SU-DHL-6 (cell line): ENCODE measurements around the gene DUS3L.

Experiments used
- H2AFZ ChIP-seq: fragments of 200-600 bp; sonication (generic); 2 replicates; pipeline ENCODE4 v1.6.1; 2014; ENCODE audit warnings: low read depth, mild to moderate bottlenecking, moderate library complexity, mixed read lengths, antibody characterized with exemption, low read length; ENCODE audit not compliant: severe bottlenecking
- H3F3A ChIP-seq: fragments of 200-600 bp; shearing (Covaris generic); 2 replicates; pipeline ENCODE4 v1.6.0; 2016; ENCODE audit warnings: antibody characterized with exemption, mild to moderate bottlenecking; ENCODE audit not compliant: insufficient read depth
- H3K27ac ChIP-seq: fragments of 200-600 bp; sonication (generic); 2 replicates; pipeline ENCODE4 v1.5.1; 2016; ENCODE audit warnings: low read depth, mild to moderate bottlenecking, low read length, moderate library complexity, mixed read lengths
- H3K27me3 ChIP-seq: fragments of 200-600 bp; sonication (generic), shearing (Covaris generic); 2 replicates; pipeline ENCODE4 v1.6.0; 2014; ENCODE audit warnings: mild to moderate bottlenecking, low read length
- H3K36me3 ChIP-seq: fragments of 200-600 bp; sonication (generic); 2 replicates; pipeline ENCODE4 v1.6.1; 2014; ENCODE audit warnings: mild to moderate bottlenecking, low read length, mixed read lengths
- H3K4me2 ChIP-seq: fragments of 300-600, 200-600 bp; shearing (Covaris generic), sonication (generic); 2 replicates; pipeline ENCODE4 v1.6.0; 2014; ENCODE audit warnings: low read length, low read depth, mild to moderate bottlenecking; ENCODE audit not compliant: poor library complexity, severe bottlenecking
- H3K4me3 ChIP-seq: fragments of 200-600 bp; sonication (generic); 2 replicates; pipeline ENCODE4 v1.5.1; 2014; ENCODE audit warnings: antibody characterized with exemption, low read length, mild to moderate bottlenecking, mixed read lengths; ENCODE audit not compliant: insufficient read depth, poor library complexity, severe bottlenecking
- H3K79me2 ChIP-seq: fragments of 200-600 bp; sonication (generic); 2 replicates; pipeline ENCODE4 v1.6.1; 2014; ENCODE audit warnings: mild to moderate bottlenecking, low read length, moderate library complexity; ENCODE audit not compliant: insufficient read depth
- H3K9ac ChIP-seq: fragments of 200-600 bp; sonication (generic); 2 replicates; pipeline ENCODE4 v1.7.0; 2014; ENCODE audit warnings: mild to moderate bottlenecking, low read length
- H3K9me2 ChIP-seq: fragments of 200-600 bp; sonication (generic); replicated peaks from 2 replicates; pipeline ENCODE4 v1.6.1; 2014; ENCODE audit warnings: low read length; ENCODE audit not compliant: insufficient read depth
- H3K9me3 ChIP-seq: fragments of 200-600 bp; sonication (generic); 2 replicates; pipeline ENCODE4 v1.6.1; 2014; ENCODE audit warnings: low read length, mixed read lengths; ENCODE audit not compliant: insufficient read depth
- H4K20me1 ChIP-seq: fragments of 200-600 bp; sonication (generic); 2 replicates; pipeline ENCODE4 v1.6.1; 2014; ENCODE audit warnings: low read depth, mild to moderate bottlenecking, antibody characterized with exemption, low read length, moderate library complexity, mixed read lengths
- CTCF ChIP-seq: fragments of 200-600 bp; sonication (generic); IDR thresholded peaks from one replicate; pipeline ENCODE4 v1.5.1; 2017; ENCODE audit warnings: antibody characterized with exemption, mild to moderate bottlenecking, low read length, moderate library complexity; ENCODE audit not compliant: insufficient read depth, poor library complexity, severe bottlenecking
- EZH2phosphoT487 ChIP-seq: fragments of 200-600 bp; sonication (generic), shearing (Covaris generic); conservative IDR thresholded peaks from 2 replicates; pipeline ENCODE4 v1.6.1; 2018; ENCODE audit warnings: mild to moderate bottlenecking, antibody characterized with exemption, low read length, moderate library complexity, mixed read lengths

The DUS3L gene

GRCh38 chr19:5800361-5801270, 9.7 kb upstream of the DUS3L start:
- no peak overlapping the region for H3K9ac ChIP-seq
- no peaks in the 10 kb centered on the region for H3K9me2 ChIP-seq
- no peak overlapping the region for H2AFZ ChIP-seq
- H3K4me2 ChIP-seq: no peak overlapping the region
- H3K4me3 ChIP-seq: no peak overlapping the region
- H4K20me1 ChIP-seq: no peaks in the 10 kb centered on the region
- H3K27ac ChIP-seq: no peak overlapping the region
- no peaks in the 10 kb centered on the region for H3F3A ChIP-seq
- no peak for TF ChIP-seq CTCF
- TF ChIP-seq EZH2phosphoT487: no peak
- no peaks in the 10 kb centered on the region for H3K36me3 ChIP-seq
- no peaks in the 10 kb centered on the region for H3K79me2 ChIP-seq
- H3K9me3 ChIP-seq: no peaks in the 10 kb centered on the region
- H3K27me3 ChIP-seq: no peaks in the 10 kb centered on the region

GRCh38 chr19:5799247-5800241, 8.6 kb upstream of the DUS3L start:
- H3K79me2 ChIP-seq: no peaks in the 10 kb centered on the region
- no peaks in the 10 kb centered on the region for H4K20me1 ChIP-seq
- no peaks in the 10 kb centered on the region for H3K27me3 ChIP-seq
- no peak overlapping the region for H3K9ac ChIP-seq
- H3K9me3 ChIP-seq: no peaks in the 10 kb centered on the region
- no peaks in the 10 kb centered on the region for H3F3A ChIP-seq
- no peak overlapping the region for H3K4me3 ChIP-seq
- TF ChIP-seq EZH2phosphoT487 (no peak), CTCF (no peak)
- H2AFZ ChIP-seq: no peak overlapping the region
- H3K9me2 ChIP-seq: no peaks in the 10 kb centered on the region
- no peaks in the 10 kb centered on the region for H3K36me3 ChIP-seq
- H3K4me2 ChIP-seq: no peak overlapping the region
- H3K27ac ChIP-seq: no peak overlapping the region

- H4K20me1 ChIP-seq: no peaks in the 10 kb centered on the region
- no peaks in the 10 kb centered on the region for H3K9me2 ChIP-seq
- TF ChIP-seq CTCF (no peak), EZH2phosphoT487 (no peak)
Measured at GRCh38 chr19:5798244-5798643, 7.3 kb upstream of the DUS3L start.

More at GRCh38 chr19:5798244-5798643, 7.3 kb upstream of the DUS3L start:
- Histone ChIP-seq H3F3A (no peaks in the 10 kb centered on the region), H3K27me3 (no peaks in the 10 kb centered on the region), H3K9ac (no peak overlapping the region), H3K4me3 (no peak overlapping the region), H3K4me2 (no peak overlapping the region), H3K79me2 (no peaks in the 10 kb centered on the region), H3K9me3 (no peaks in the 10 kb centered on the region), H2AFZ (no peak overlapping the region), H3K36me3 (no peaks in the 10 kb centered on the region), H3K27ac (no peak overlapping the region)
